DMS53 treated with DMSO at 0.1 percent for 48 hours (cell line): Measurements from ENCODE around the gene EIF4E.
"Not testable (repeated sequence)": the region's sequence is repeated elsewhere in the genome, so short reads cannot be mapped to it uniquely, and the experiment has no call there.

ENCODE experiments used
- DNase-seq: peaks from one replicate; lab custom pipeline; 2025; ENCODE audit not compliant: unreplicated experiment; lab: John Stamatoyannopoulos, UW

Gene EIF4E

GRCh38 chr4:98886382-98886781 is 42.6 kb downstream of the EIF4E start:
- not testable (repeated sequence) for DNase-seq

GRCh38 chr4:98880884-98881283 is 48.0 kb downstream of the EIF4E start:
- not testable (repeated sequence) for DNase-seq

- no peak for DNase-seq
Observed at GRCh38 chr4:98879515-98879914, 49.4 kb downstream of the EIF4E start.

- DNase-seq: no peak
Observed at GRCh38 chr4:98873059-98873458, 55.9 kb downstream of the EIF4E start.

GRCh38 chr4:98872120-98872906 is 56.6 kb downstream of the EIF4E start:
- DNase-seq: not testable (repeated sequence)

GRCh38 chr4:98867648-98868047 is 61.3 kb downstream of the EIF4E start:
- no peak for DNase-seq

GRCh38 chr4:98865059-98865458 is 63.9 kb downstream of the EIF4E start:
- DNase-seq: no peak

GRCh38 chr4:98864560-98864959 is 64.4 kb downstream of the EIF4E start:
- no peak for DNase-seq

- DNase-seq: no peak
Observed at GRCh38 chr4:98862371-98862770, 66.6 kb downstream of the EIF4E start.

- no peak for DNase-seq
Observed at GRCh38 chr4:98861100-98861884, 67.6 kb downstream of the EIF4E start.

- no peak for DNase-seq
Observed at GRCh38 chr4:98851806-98852205, 77.1 kb downstream of the EIF4E start.

GRCh38 chr4:98850937-98851336 is 78.0 kb downstream of the EIF4E start:
- no peak for DNase-seq

GRCh38 chr4:98848448-98848847 is 80.5 kb downstream of the EIF4E start:
- no peak for DNase-seq

- DNase-seq: no peak
Observed at GRCh38 chr4:98845960-98846359, 83.0 kb downstream of the EIF4E start.

GRCh38 chr4:98842917-98843316 is 86.0 kb downstream of the EIF4E start:
- DNase-seq: not testable (repeated sequence)

- peak; percentile 46 for DNase-seq
Observed at GRCh38 chr4:98838977-98839618, 89.8 kb downstream of the EIF4E start.

GRCh38 chr4:98838531-98838930 is 90.4 kb downstream of the EIF4E start:
- no peak for DNase-seq

- DNase-seq: no peak
Observed at GRCh38 chr4:98833384-98833783, 95.5 kb downstream of the EIF4E start.

- DNase-seq: not testable (repeated sequence)
Observed at GRCh38 chr4:98831036-98831435, 97.9 kb downstream of the EIF4E start.
